OCI-LY1 (cell line): ENCODE data around the gene LGI2.

Source experiments
- H2AFZ ChIP-seq: fragments of 200-600 bp; sonication (generic), shearing (Covaris generic); 2 replicates; pipeline ENCODE4 v1.6.0; 2014; ENCODE audit warnings: antibody characterized with exemption, mild to moderate bottlenecking, low read length
- H3F3A ChIP-seq: fragments of 200-600 bp; sonication (generic), shearing (Covaris generic); 2 replicates; pipeline ENCODE4 v1.6.0; 2014; ENCODE audit warnings: mild to moderate bottlenecking, antibody characterized with exemption, low read length, moderate library complexity; ENCODE audit not compliant: insufficient read depth
- H3K27ac ChIP-seq: fragments of 200-600 bp; sonication (generic); 2 replicates; pipeline ENCODE4 v1.5.1; 2014; ENCODE audit warnings: low read length, mixed run types, mild to moderate bottlenecking, low read depth; ENCODE audit not compliant: poor library complexity, severe bottlenecking
- H3K27me3 ChIP-seq: fragments of 200-600 bp; sonication (generic); 2 replicates; pipeline ENCODE4 v1.6.0; 2014; ENCODE audit warnings: antibody characterized with exemption, mild to moderate bottlenecking, low read length, moderate library complexity; ENCODE audit not compliant: insufficient read depth
- H3K36me3 ChIP-seq: fragments of 200-600 bp; sonication (generic); 2 replicates; pipeline ENCODE4 v1.6.1; 2014; ENCODE audit warnings: mild to moderate bottlenecking, antibody characterized with exemption, low read length, moderate library complexity, mixed read lengths; ENCODE audit not compliant: insufficient read depth
- H3K4me1 ChIP-seq: fragments of 200-600 bp; sonication (generic); 2 replicates; pipeline ENCODE4 v1.5.1; 2014; ENCODE audit warnings: mild to moderate bottlenecking, low read length, moderate library complexity; ENCODE audit not compliant: insufficient read depth, severe bottlenecking
- H3K4me2 ChIP-seq: fragments of 200-600 bp; sonication (generic), shearing (Covaris generic); 2 replicates; pipeline ENCODE4 v1.6.1; 2014; ENCODE audit warnings: low read length
- H3K4me3 ChIP-seq: fragments of 200-600 bp; sonication (generic); 2 replicates; pipeline ENCODE4 v1.5.1; 2014; ENCODE audit warnings: low read length, low read depth, mild to moderate bottlenecking, mixed read lengths; ENCODE audit not compliant: poor library complexity, severe bottlenecking
- H3K79me2 ChIP-seq: fragments of 200-600 bp; shearing (Covaris generic); 2 replicates; pipeline ENCODE4 v1.6.1; 2016; ENCODE audit warnings: mixed run types, low read length, mixed read lengths; ENCODE audit not compliant: insufficient read depth
- H3K9ac ChIP-seq: fragments of 200-600 bp; sonication (generic), shearing (Covaris generic); 2 replicates; pipeline ENCODE4 v1.6.1; 2014; ENCODE audit warnings: mild to moderate bottlenecking, low read length, mixed read lengths
- H3K9me2 ChIP-seq: fragments of 200-600 bp; sonication (generic), shearing (Covaris generic); 2 replicates; pipeline ENCODE4 v1.6.1; 2014; ENCODE audit warnings: low read depth, mild to moderate bottlenecking, low read length, mixed read lengths
- H3K9me3 ChIP-seq: fragments of 200-600 bp; shearing (Covaris generic); 2 replicates; pipeline ENCODE4 v1.6.1; 2014; ENCODE audit warnings: low read length, mixed read lengths
- H4K20me1 ChIP-seq: fragments of 200-600 bp; sonication (generic), shearing (Covaris generic); 2 replicates; pipeline ENCODE4 v1.6.0; 2016; ENCODE audit warnings: mild to moderate bottlenecking, low read length; ENCODE audit not compliant: insufficient read depth
- EZH2 ChIP-seq: fragments of 200-600 bp; sonication (generic), shearing (Covaris generic); IDR thresholded peaks from 2 replicates; pipeline ENCODE4 v1.8.0; 2017; ENCODE audit warnings: borderline replicate concordance, mixed run types, mild to moderate bottlenecking, antibody characterized with exemption, low read length, moderate library complexity, mixed read lengths
- TF ChIP-seq, protein P1 (sequence below): fragments of 200-600 bp; sonication (generic), shearing (Covaris generic); IDR thresholded peaks from 2 replicates; pipeline ENCODE4 v1.5.1; 2017; ENCODE audit warnings: mild to moderate bottlenecking, antibody characterized with exemption, low read length, moderate library complexity, mixed read lengths

Gene LGI2

GRCh38 chr4:25007598-25007997 lies 23.1 kb downstream of the LGI2 start:
- H3K36me3 ChIP-seq: no peaks in the 10 kb centered on the region
- H3K9me3 ChIP-seq: no peaks in the 10 kb centered on the region
- no peak overlapping the region for H3K27ac ChIP-seq
- no peak overlapping the region for H3K4me2 ChIP-seq
- H3K79me2 ChIP-seq: no peaks in the 10 kb centered on the region
- H3K9ac ChIP-seq: no peak overlapping the region
- no peaks in the 10 kb centered on the region for H3K9me2 ChIP-seq
- H4K20me1 ChIP-seq: no peaks in the 10 kb centered on the region
- H3K4me3 ChIP-seq: no peak overlapping the region
- no peaks in the 10 kb centered on the region for H3K4me1 ChIP-seq
- TF ChIP-seq, protein P1, sequence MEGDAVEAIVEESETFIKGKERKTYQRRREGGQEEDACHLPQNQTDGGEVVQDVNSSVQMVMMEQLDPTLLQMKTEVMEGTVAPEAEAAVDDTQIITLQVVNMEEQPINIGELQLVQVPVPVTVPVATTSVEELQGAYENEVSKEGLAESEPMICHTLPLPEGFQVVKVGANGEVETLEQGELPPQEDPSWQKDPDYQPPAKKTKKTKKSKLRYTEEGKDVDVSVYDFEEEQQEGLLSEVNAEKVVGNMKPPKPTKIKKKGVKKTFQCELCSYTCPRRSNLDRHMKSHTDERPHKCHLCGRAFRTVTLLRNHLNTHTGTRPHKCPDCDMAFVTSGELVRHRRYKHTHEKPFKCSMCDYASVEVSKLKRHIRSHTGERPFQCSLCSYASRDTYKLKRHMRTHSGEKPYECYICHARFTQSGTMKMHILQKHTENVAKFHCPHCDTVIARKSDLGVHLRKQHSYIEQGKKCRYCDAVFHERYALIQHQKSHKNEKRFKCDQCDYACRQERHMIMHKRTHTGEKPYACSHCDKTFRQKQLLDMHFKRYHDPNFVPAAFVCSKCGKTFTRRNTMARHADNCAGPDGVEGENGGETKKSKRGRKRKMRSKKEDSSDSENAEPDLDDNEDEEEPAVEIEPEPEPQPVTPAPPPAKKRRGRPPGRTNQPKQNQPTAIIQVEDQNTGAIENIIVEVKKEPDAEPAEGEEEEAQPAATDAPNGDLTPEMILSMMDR: no peak
- TF ChIP-seq EZH2: no peak
- no peaks in the 10 kb centered on the region for H3F3A ChIP-seq
- no peaks in the 10 kb centered on the region for H3K27me3 ChIP-seq
- H2AFZ ChIP-seq: no peak overlapping the region

DNA sequence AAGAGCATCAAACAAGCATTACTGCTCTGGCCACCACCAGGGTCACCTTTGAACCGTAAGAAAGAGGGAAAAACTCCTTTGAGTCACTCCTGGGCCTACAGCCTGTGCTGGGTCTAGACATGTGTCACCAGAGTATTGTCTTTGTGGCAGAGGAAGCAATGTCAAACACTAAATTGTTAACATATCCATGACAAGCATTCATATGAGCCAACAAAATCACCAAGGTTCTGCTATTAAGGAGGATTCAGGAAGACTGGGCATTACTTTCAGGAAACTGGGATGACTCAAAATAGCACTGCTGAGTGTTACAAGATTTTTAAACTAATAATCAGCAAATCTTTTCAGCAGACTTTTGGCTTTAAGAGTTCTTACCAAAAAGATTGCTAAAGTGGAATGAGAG lies 28.1 kb downstream of the LGI2 start:
- H3K79me2 ChIP-seq: no peaks in the 10 kb centered on the region
- no peaks in the 10 kb centered on the region for H3K9me2 ChIP-seq
- no peaks in the 10 kb centered on the region for H3K36me3 ChIP-seq
- TF ChIP-seq, protein P1: no peak
- no peak for TF ChIP-seq EZH2
- no peaks in the 10 kb centered on the region for H4K20me1 ChIP-seq
- no peak overlapping the region for H3K9ac ChIP-seq
- H3K4me2 ChIP-seq: no peak overlapping the region
- no peak overlapping the region for H3K4me3 ChIP-seq
- no peaks in the 10 kb centered on the region for H3K27me3 ChIP-seq
- H3K9me3 ChIP-seq: no peaks in the 10 kb centered on the region
- H3K27ac ChIP-seq: no peak overlapping the region
- H3F3A ChIP-seq: no peaks in the 10 kb centered on the region
- H2AFZ ChIP-seq: no peak overlapping the region
- H3K4me1 ChIP-seq: no peaks in the 10 kb centered on the region

DNA sequence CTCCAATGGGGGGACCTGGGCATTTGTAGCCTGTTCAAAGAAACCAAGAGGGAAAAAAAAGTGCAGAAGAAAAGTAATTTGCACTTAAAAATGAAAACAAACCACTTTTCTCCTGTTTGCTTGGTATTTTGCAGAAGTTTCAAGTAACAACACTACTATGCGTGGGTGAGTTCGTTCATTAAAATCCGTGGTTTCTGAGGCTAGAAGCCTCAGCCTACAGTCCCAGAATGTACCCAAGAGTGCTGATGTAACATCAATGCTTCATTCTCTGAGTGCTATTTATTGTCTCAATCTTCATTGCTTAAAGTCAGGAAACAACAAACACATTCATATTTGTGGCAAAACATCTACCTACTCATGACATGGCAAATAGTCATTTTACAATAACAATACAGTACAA lies 29.2 kb downstream of the LGI2 start:
- Histone ChIP-seq H3K36me3 (no peaks in the 10 kb centered on the region), H3F3A (no peaks in the 10 kb centered on the region), H3K4me2 (no peak overlapping the region), H3K27me3 (no peaks in the 10 kb centered on the region), H3K79me2 (no peaks in the 10 kb centered on the region), H3K9ac (no peak overlapping the region), H2AFZ (no peak overlapping the region), H3K4me1 (no peaks in the 10 kb centered on the region), H3K4me3 (no peak overlapping the region), H3K27ac (no peak overlapping the region), H3K9me3 (no peaks in the 10 kb centered on the region), H4K20me1 (no peaks in the 10 kb centered on the region), H3K9me2 (no peaks in the 10 kb centered on the region)
- TF ChIP-seq, protein P1: no peak
- no peak for TF ChIP-seq EZH2
